NCI-H748 (cell line): ENCODE measurements around the gene PJA2.
"Not testable (repeated sequence)": the region's sequence is repeated elsewhere in the genome, so short reads cannot be mapped to it uniquely, and the experiment has no call there.

Experiments used
- DNase-seq: peaks from one replicate; lab custom pipeline; 2025; ENCODE audit not compliant: unreplicated experiment; lab: John Stamatoyannopoulos, UW

The PJA2 gene

GRCh38 chr5:109409844-109410388 is at the start of gene PJA2:
TSS of gene PJA2 (minus strand) at chr5:109409974. CDS start at chr5:109383433, 26,541 bp downstream.
- peak; percentile 99 for DNase-seq

DNA sequence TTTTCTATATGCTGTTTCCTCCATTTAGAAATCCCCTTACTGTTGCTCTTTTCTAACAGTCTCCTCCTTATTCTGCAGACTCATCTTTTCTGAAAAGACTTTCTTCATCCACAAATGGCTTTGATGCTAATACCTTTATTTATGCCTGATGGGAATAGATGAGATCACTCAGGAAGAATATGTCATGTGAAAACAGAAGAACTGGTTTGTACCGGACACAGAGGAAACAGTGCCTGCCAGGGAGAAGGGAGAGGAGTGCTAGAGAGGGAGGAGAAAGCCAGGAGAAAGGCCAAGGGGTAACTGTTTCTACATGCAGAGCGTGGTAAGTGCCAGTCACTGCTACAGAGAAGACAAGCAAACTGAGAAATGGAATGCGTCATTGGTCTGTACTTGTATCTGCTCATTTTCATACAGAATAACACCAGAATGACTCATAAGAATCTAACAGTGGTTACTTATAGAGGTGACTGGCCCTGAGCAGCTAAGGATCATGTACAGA is 45.9 kb upstream of the PJA2 start:
- DNase-seq, result no peak

GRCh38 chr5:109454731-109455505 is 45.1 kb upstream of the PJA2 start:
- no peak for DNase-seq

DNA sequence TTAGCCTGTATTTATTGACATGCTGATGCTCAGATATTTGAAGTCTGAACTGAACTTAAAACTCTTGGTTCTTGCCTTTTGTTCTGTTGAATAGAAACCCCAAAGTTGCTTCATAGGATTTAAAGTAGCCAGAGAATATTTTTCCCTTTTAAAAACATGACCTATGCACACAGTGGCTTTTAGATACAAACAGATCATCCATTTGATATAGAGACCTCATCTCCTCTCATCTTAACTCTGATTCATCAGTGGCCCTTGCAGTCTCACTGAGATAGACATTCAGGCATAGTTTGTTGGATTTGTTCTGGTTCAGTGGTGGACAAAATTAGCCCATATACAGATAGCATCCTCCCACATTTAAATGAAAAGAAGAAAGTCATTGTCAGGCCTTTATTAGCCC is 43.5 kb upstream of the PJA2 start:
- DNase-seq, result no peak

- no peak for DNase-seq
Observed at GRCh38 chr5:109452661-109453060, 42.9 kb upstream of the PJA2 start.

GRCh38 chr5:109451146-109451545 is 41.4 kb upstream of the PJA2 start:
- no peak for DNase-seq

GRCh38 chr5:109450129-109450877 is 40.5 kb upstream of the PJA2 start:
- no peak for DNase-seq

- DNase-seq, result no peak
Observed at GRCh38 chr5:109448838-109449237, 39.1 kb upstream of the PJA2 start.

GRCh38 chr5:109439590-109439989 is 29.8 kb upstream of the PJA2 start:
- no peak for DNase-seq

DNA sequence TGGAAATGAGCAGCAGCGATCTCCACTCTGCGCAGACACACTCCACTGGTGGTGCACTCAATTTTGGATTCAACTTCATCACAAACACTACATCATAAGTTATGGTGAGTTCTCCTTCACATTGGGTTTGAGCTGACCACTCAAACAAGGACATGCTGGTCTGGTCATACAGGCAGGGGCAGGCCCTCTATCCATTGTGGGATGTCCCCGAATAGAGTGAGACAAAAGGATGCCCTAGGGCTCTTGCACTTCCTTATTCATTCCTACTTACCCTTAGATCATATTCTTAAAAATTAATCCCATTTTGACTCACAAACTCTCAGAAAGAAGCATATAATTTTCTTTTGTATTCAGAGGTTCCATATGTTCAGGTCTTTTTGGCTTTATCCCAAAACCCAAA is 16.3 kb upstream of the PJA2 start:
- DNase-seq, result no peak

- not testable (repeated sequence) for DNase-seq
Observed at GRCh38 chr5:109425521-109425920, 15.7 kb upstream of the PJA2 start.

- no peak for DNase-seq
Observed at GRCh38 chr5:109421956-109422355, 12.2 kb upstream of the PJA2 start.

- DNase-seq, result no peak
Observed at GRCh38 chr5:109418712-109419352, 9.1 kb upstream of the PJA2 start.

- no peak for DNase-seq
Observed at GRCh38 chr5:109416882-109417281, 7.1 kb upstream of the PJA2 start.

DNA sequence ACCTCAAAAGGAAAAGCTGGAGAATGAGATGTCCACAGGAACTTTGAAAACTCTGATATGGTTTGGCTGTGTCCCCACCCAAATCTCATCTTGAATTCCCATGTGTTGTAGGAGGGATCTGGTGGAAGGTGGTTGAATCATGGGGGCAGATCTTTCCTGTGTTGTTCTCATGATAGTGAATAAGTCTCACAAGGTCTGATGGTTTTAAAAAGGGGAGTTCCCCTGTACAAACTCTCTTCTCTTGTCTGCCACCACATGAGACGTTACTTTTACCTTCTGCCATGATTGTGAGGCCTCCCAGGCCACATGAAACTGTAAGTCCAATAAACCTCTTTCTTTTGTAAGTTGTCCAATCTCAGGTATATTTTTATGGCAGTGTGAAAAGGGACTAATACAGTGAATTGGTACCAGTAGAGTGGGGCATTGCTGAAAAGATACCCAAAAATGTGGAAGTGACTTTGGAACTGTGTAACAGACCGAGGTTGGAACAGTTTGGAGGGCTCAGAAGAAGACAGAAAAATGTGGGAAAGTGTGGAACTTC is 4.2 kb upstream of the PJA2 start:
- not testable (repeated sequence) for DNase-seq

DNA sequence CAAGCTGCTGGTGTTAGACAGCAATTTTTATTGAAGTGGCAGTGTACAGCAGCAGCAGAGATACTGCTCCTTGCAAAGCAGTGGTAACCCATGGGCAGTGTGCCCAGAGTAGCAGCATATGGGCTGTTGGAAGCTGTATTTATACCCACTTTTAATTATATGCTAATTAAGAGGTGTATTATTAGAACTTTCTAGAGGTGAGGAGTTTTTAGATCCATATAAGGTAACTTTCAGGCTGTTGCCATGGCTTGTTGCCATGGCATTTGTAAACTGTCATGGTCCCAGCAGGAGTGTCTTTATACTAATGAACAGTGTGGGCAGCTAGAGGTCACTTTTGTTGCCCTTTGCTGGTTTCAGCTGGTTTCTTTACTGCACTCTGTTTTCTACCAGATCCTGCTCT is 3.7 kb upstream of the PJA2 start:
- DNase-seq, result peak; percentile 72

DNA sequence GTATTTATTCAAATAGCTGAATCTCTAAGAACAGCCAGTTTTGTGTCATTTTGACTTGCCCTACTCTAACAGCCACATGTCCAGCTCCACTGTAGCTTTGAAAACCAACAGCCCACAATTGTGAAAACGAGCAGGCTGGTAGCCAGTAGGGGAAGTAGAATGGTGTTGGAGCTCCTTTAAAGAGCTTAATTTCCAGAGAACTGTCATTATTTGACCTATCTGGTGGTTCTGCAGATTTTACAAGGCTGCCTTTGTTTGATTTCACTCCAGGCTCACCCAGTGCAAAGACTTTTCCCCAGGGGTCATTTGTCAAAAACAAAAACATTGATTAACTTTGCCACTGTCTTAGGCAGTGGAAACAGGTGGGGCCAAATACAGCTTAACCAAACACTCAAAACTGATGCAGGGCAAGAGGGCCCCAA is 3.2 kb upstream of the PJA2 start:
- DNase-seq, result peak; percentile 36

- no peak for DNase-seq
Observed at GRCh38 chr5:109411627-109412026, 1.9 kb upstream of the PJA2 start.

DNA sequence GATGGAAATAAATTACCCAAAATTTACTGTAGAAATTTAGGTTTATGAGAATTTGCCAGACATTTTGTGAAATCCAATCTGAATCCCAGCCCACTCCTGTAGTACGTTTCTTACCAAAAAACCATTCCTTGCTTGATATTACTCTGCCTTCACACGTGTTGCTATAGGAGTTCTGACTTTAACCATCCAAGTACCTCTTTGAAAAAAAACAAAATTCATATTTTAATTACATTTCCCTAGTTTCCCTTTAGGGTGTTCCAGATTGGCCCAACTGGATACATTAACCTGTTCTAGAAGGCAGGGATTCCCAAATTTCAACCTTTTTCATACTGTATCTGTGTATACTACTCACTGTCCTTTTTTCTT is 1.4 kb upstream of the PJA2 start:
- no peak for DNase-seq

GRCh38 chr5:109410389-109411148 is 795 bp upstream of the PJA2 start:
- peak; percentile 83 for DNase-seq
